ENCODE results near the gene WNT3A. TPM values are rescaled to one million over a fixed set of nuclear protein-coding genes. Genes with fewer than 3 reads are reported as not detected.
A peak's percentile ranks its signal among the peaks of the same experiment; 100 is the strongest.

The WNT3A gene
- total and polyA plus RNA-seq, 2 of the 4 experiments (the other 2 are of a cell fraction) = not detected

- no peaks in the 10 kb centered on the region for H3K9me3 ChIP-seq (ENCODE audit: control insufficient read depth, insufficient read depth, low read length)
- DNase-seq (no peak), ATAC-seq (ENCODE audit: low read depth) (no peak)
- H3K56ac ChIP-seq (ENCODE audit: extremely low read depth, insufficient read depth, low read length) = no peak overlapping the region
- no peak overlapping the region for H2BK20ac ChIP-seq (ENCODE audit: low read depth, low read length)
- H2AK9ac ChIP-seq (replicated peaks; ENCODE audit: low read depth, low read length, poor library complexity) = no peak overlapping the region
- H3K4me3 ChIP-seq (ENCODE audit: insufficient read depth, low read depth, low read length) = no peak overlapping the region
- H4K8ac ChIP-seq (ENCODE audit: low read depth in 2 of 2, low read length in 2 of 2) = no peak overlapping the region; a peak in 1 of 4 replicates
- CTCF ChIA-PET = no interaction called here
- H3K79me1 ChIP-seq (ENCODE audit: low read depth in 1 of 2, low read length in 2 of 2) = peaks cover 13 to 53% of the 10 kb centered on the region in 2 experiments; a peak in 3 of 4 replicates
- H3K4ac ChIP-seq (ENCODE audit: low read depth, low read length) = no peak overlapping the region
- no peaks in the 10 kb centered on the region for H3K27me3 ChIP-seq (ENCODE audit: control insufficient read depth, insufficient read depth, low read length)
- no peak overlapping the region for H4K5ac ChIP-seq (ENCODE audit: low read depth, low read length)
- TF ChIP-seq MXI1 (IDR thresholded peaks at IDR 0.05; ENCODE audit: borderline replicate concordance, low read depth, low read length) (no peak), NFE2L2 (IDR thresholded peaks at IDR 0.05; ENCODE audit: low read depth, low read length) (no peak), SMC3 (IDR thresholded peaks at IDR 0.05; ENCODE audit: low read depth, low read length) (no peak), CHD1 (IDR thresholded peaks at IDR 0.05; ENCODE audit: low read depth, low read length) (no peak), CEBPB (IDR thresholded peaks at IDR 0.05; ENCODE audit: low read depth, low read length) (no peak), ELK1 (IDR thresholded peaks at IDR 0.05; ENCODE audit: borderline replicate concordance, low read depth, low read length) (no peak), FOS (IDR thresholded peaks at IDR 0.05; ENCODE audit: low read depth, low read length) (no peak), BHLHE40 (IDR thresholded peaks at IDR 0.05; ENCODE audit: low read depth, low read length) (no peak), MAZ (IDR thresholded peaks at IDR 0.05; ENCODE audit: borderline replicate concordance, low read depth, low read length) (no peak), CTCF (conservative IDR thresholded peaks at IDR 0.05; ENCODE audit: low read depth, low read length) (no peak), RAD21 (IDR thresholded peaks at IDR 0.05; ENCODE audit: low read length) (no peak), POLR2A (IDR thresholded peaks at IDR 0.05; ENCODE audit: low read depth, low read length) (no peak), MAFK (IDR thresholded peaks at IDR 0.05; ENCODE audit: low read depth, low read length) (no peak), RCOR1 (IDR thresholded peaks at IDR 0.05; ENCODE audit: insufficient replicate concordance, low read length) (no peak), RFX5 (IDR thresholded peaks at IDR 0.05; ENCODE audit: low read depth, low read length) (no peak)
- TF ChIP-seq, protein P1, sequence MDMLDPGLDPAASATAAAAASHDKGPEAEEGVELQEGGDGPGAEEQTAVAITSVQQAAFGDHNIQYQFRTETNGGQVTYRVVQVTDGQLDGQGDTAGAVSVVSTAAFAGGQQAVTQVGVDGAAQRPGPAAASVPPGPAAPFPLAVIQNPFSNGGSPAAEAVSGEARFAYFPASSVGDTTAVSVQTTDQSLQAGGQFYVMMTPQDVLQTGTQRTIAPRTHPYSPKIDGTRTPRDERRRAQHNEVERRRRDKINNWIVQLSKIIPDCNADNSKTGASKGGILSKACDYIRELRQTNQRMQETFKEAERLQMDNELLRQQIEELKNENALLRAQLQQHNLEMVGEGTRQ (IDR thresholded peaks at IDR 0.05; ENCODE audit: low read depth, low read length) = no peak
- in situ Hi-C loops (cut with MboI; ENCODE audit: low sequenced_read_pairs) (no loop called here), intact Hi-C loops (cut with micrococcal nuclease) (loop anchor here (5.0 kb wide), 1 partner anchor 38 kb away; the partner anchor contains the start of gene GUK1), dilution Hi-C loops (cut with HindIII; ENCODE audit: low sequenced_read_pairs, unreplicated experiment) (no loop called here)
- H2AFZ ChIP-seq (replicated peaks; ENCODE audit: low read length, poor library complexity) = peak overlapping the region; percentile 38
- H3K9ac ChIP-seq (ENCODE audit: low read depth, low read length) = no peak overlapping the region
- no peak overlapping the region for H3K27ac ChIP-seq (ENCODE audit: insufficient read depth, low read length)
- H2AK5ac ChIP-seq (ENCODE audit: low read depth, low read length) = no peak overlapping the region
- H3K14ac ChIP-seq (replicated peaks; ENCODE audit: low read depth, low read length) = no peak overlapping the region
- H2BK120ac ChIP-seq (ENCODE audit: low read depth, low read length) = no peak overlapping the region
- H4K20me1 ChIP-seq (ENCODE audit: insufficient read depth, low read length) = peaks cover 22% of the 10 kb centered on the region
- H3K4me1 ChIP-seq (ENCODE audit: control insufficient read depth, insufficient read depth, low read length) = peaks cover 10% of the 10 kb centered on the region
- no peak overlapping the region for H2BK5ac ChIP-seq (ENCODE audit: low read depth, low read length, poor library complexity, severe bottlenecking)
- peaks cover 25% of the 10 kb centered on the region for H3K36me3 ChIP-seq (ENCODE audit: control insufficient read depth, insufficient read depth, low read length)
- no peak overlapping the region for H3K23ac ChIP-seq (ENCODE audit: low read depth, low read length)
- 100% methylated on average over 1 of the region's 7 CpGs; no CpG with 5 or more reads in 1 of the 2 experiments for WGBS, 2 experiments (ENCODE audit: extremely low coverage in 2 of 2, insufficient read length in 1 of 2)
- no TSS peak for BruUV-seq (replicated peaks)
- peaks cover 10% of the 10 kb centered on the region for H3K9me1 ChIP-seq (ENCODE audit: insufficient read depth, low read length)
- POLR2A ChIA-PET (ENCODE audit: unreplicated experiment) = no interaction called here
- no peak overlapping the region for H3K4me2 ChIP-seq (ENCODE audit: low read depth, low read length)
- no peak overlapping the region for H4K91ac ChIP-seq (ENCODE audit: insufficient read depth, low read depth, low read length)
- H2BK15ac ChIP-seq (ENCODE audit: low read depth, low read length) = no peak overlapping the region
- H3K18ac ChIP-seq (ENCODE audit: low read depth, low read length) = no peak overlapping the region
Measured at GRCh38 chr1:228104526-228105269, 97.9 kb downstream of the WNT3A start.
